ENCODE data around the gene SRD5A1.

The SRD5A1 gene

DNA sequence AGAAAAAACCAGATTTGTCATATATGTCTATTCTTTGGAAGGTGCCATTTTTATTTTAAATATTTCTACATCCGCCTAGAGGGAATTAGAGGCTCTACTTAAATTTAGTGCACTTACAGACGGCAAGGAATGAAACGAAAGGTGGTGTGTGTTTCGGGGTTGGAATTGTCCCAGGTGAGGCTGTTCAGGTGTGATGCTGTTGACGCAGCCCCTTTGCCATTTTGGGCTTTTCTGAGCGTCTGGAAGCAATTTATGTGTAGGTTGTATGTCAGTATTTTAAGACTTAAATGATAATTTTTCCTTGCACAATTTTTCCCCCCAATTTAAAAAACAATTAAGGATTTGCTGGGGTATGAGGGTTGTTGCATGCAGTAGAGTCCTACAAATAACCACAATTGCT lies 82.0 kb downstream of the SRD5A1 start:
- DNase-seq: no peak

GRCh38 chr5:6715758-6716628 lies 82.8 kb downstream of the SRD5A1 start:
- no peak for DNase-seq

- DNase-seq: no peak
Measured at GRCh38 chr5:6716629-6717149, 83.4 kb downstream of the SRD5A1 start.

- DNase-seq: no peak
Measured at GRCh38 chr5:6717247-6717646, 84.0 kb downstream of the SRD5A1 start.

DNA sequence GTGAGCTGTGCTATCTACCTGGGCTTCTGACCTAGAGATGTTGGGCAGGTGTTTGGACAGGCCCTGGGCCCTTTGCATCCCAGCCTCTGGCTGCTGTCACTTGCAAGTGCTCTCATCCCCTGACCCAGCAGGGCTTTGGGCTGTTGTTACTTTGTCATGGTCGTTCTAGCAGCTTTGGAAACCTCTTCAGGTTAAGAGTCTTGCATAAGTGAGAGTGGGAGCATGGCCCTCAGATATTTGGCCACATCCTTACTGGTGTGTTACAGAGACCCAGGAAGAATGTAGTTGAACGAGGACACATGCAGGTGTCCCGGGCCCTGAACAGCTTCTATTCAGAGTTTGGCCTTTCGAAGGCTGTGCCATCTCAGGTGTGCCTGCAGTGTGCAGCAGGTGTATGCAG lies 84.4 kb downstream of the SRD5A1 start:
- DNase-seq: no peak

DNA sequence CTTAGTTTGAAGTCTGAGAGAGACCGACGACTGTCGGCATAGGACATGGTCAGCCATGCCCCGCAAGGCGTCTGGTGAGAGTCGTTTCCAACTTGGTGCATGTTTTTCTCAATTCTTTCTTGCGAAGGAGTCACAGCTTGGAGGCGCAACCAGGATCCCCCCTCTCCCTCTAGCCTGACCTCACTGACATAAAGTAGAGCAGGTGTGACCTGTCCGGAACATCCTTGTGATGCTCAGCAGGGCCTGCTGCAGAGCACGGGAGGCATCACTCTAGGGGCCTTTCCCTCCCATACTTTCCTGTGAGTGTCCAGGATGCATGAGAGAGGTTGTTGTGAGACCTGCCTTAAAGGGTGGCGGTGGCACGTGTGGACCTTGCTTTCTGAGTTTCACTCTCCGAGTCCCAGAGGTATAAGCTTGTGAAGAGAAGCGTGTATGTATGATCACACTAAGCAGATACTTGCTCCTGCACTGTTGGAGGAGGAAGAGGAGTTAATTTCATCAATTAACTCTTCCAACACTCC lies 85.0 kb downstream of the SRD5A1 start:
- DNase-seq: no peak

DNA sequence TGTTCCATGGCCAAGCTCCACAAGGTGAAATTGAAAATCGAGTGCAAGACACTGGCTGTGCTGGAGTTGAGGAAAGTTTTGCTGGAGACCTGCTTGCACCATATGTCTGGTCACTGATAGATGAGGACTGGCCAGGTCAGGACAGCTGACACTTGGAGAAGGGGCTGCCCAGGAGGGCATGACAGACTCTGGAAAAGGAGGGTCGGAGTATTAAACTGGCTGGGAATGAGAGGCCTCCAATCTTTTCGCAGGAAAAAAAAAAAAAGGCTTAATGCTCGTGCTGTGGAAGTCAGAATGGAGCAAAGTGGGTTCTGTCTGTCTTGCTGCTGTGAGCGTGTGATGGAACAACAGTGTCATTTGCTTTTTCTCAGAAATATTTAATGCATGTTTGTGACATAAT lies 85.5 kb downstream of the SRD5A1 start:
- no peak for DNase-seq

GRCh38 chr5:6719417-6719816 lies 86.2 kb downstream of the SRD5A1 start:
- no peak for DNase-seq

GRCh38 chr5:6719896-6720560 lies 86.8 kb downstream of the SRD5A1 start:
- DNase-seq: no peak

DNA sequence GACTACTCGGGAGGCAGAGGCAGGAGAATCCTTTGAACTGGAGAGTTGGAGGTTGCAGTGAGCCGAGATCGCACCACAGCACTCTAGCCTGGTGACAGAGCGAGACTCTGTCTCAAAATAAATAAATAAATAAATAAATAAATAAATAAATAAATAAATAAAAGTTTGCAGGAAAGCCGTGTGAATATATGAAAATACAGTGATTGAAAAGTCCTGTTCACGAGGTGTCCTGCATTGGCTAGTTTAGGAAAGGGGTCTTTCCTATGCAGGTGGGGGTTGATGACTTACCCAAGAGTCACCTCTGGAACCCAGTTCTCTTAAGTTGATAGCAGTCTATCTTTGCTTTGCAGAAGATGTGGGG lies 87.3 kb downstream of the SRD5A1 start:
- no peak for DNase-seq

GRCh38 chr5:6721442-6721841 lies 88.2 kb downstream of the SRD5A1 start:
- no peak for DNase-seq

- peak; percentile 31 for DNase-seq
Measured at GRCh38 chr5:6722015-6722414, 88.8 kb downstream of the SRD5A1 start.

GRCh38 chr5:6723122-6723815 lies 90.0 kb downstream of the SRD5A1 start:
- DNase-seq: no peak

DNA sequence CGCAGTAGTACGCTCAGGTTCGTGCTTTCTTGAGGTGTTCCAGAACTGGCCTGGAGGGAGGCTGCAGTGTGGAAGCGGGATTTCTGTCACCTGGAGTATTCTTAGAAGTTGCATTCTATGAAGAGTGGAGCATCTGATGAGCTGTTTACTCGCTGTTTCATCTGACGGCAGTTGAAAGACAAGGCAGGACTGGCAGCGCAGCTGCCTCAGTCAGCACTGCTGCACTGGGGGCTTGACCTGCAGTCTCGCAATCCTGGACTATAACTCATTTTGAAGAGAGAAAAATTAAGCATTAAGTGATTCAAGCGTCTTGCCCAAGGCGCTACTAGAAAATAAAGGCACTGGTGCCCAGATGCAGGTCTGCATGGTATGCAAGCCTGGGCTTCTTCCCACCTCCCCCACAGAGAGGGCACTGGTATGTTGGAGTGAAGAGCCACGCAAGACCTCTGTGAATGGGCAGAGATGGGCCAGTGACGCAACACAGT lies 90.6 kb downstream of the SRD5A1 start:
- no peak for DNase-seq

Measured in midbrain (tissue), 1 donor.